Head of caudate nucleus (tissue), 42 donors: Measurements from ENCODE around the gene C1QTNF3.
A peak's percentile ranks its signal among the peaks of the same experiment; 100 is the strongest.
"Not testable (repeated sequence)": the region's sequence is repeated elsewhere in the genome, so short reads cannot be mapped to it uniquely, and the experiment has no call there.

Source experiments
- DNase-seq, 42 donors: peaks; one replicate each; pipeline versions ENCODE4 v3.0.0 to v3.0.0-alpha.2; 2020 to 2021; ENCODE audit warnings: mixed read lengths in 7 of 42
- intact Hi-C: fragments of 100-400 bp; cut with DNase I; formaldehyde crosslinking; loops from one replicate; pipeline ENCODE4 v1.15.0; 2022

The C1QTNF3 gene

GRCh38 chr5:34043099-34043876 is at the start of gene C1QTNF3:
Gene C1QTNF3, minus strand, starts transcription at chr5:34043213. Its CDS starts 88 bp downstream, at chr5:34043125.
- intact Hi-C loops: no loop called here
- DNase-seq: peak in 8 of 42 donors; percentile 4 to 43 (median 18)

GRCh38 chr5:34091039-34091438 is 48.0 kb upstream of the C1QTNF3 start:
- intact Hi-C loops, DNase-seq: not testable (repeated sequence)

- DNase-seq, intact Hi-C loops: not testable (repeated sequence)
Measured at GRCh38 chr5:34089802-34090201, 46.8 kb upstream of the C1QTNF3 start.

GRCh38 chr5:34087728-34088127 is 44.7 kb upstream of the C1QTNF3 start:
- intact Hi-C loops: not testable (repeated sequence)

GRCh38 chr5:34083898-34084297 is 40.9 kb upstream of the C1QTNF3 start:
- intact Hi-C loops, DNase-seq: not testable (repeated sequence)

More at GRCh38 chr5:34087728-34088127, 44.7 kb upstream of the C1QTNF3 start:
- DNase-seq: not testable (repeated sequence)

- DNase-seq, intact Hi-C loops: not testable (repeated sequence)
Measured at GRCh38 chr5:34079505-34079904, 36.5 kb upstream of the C1QTNF3 start.

GRCh38 chr5:34077636-34078035 is 34.6 kb upstream of the C1QTNF3 start:
- not testable (repeated sequence) for DNase-seq

GRCh38 chr5:34076719-34077364 is 33.8 kb upstream of the C1QTNF3 start:
- intact Hi-C loops, DNase-seq: not testable (repeated sequence)

More at GRCh38 chr5:34077636-34078035, 34.6 kb upstream of the C1QTNF3 start:
- intact Hi-C loops: not testable (repeated sequence)

GRCh38 chr5:34074472-34074871 is 31.5 kb upstream of the C1QTNF3 start:
- intact Hi-C loops, DNase-seq: not testable (repeated sequence)

GRCh38 chr5:34074071-34074470 is 31.1 kb upstream of the C1QTNF3 start:
- intact Hi-C loops, DNase-seq: not testable (repeated sequence)

GRCh38 chr5:34070626-34071025 is 27.6 kb upstream of the C1QTNF3 start:
- intact Hi-C loops, DNase-seq: not testable (repeated sequence)

- no peak for DNase-seq
- intact Hi-C loops: no loop called here
Measured at GRCh38 chr5:34064656-34065055, 21.6 kb upstream of the C1QTNF3 start.

- intact Hi-C loops: no loop called here
- no peak for DNase-seq
Measured at GRCh38 chr5:34062419-34062818, 19.4 kb upstream of the C1QTNF3 start.

- intact Hi-C loops: no loop called here
- DNase-seq: no peak
Measured at GRCh38 chr5:34061993-34062392, 19.0 kb upstream of the C1QTNF3 start.

GRCh38 chr5:34059977-34060376 is 17.0 kb upstream of the C1QTNF3 start:
- DNase-seq: no peak
- intact Hi-C loops: no loop called here

- intact Hi-C loops: no loop called here
- DNase-seq: no peak
Measured at GRCh38 chr5:34058532-34058931, 15.5 kb upstream of the C1QTNF3 start.

GRCh38 chr5:34057569-34057968 is 14.6 kb upstream of the C1QTNF3 start:
- no peak for DNase-seq
- intact Hi-C loops: no loop called here

- intact Hi-C loops: no loop called here
- no peak for DNase-seq
Measured at GRCh38 chr5:34057118-34057517, 14.1 kb upstream of the C1QTNF3 start.

- intact Hi-C loops: no loop called here
- no peak for DNase-seq
Measured at GRCh38 chr5:34055667-34056066, 12.7 kb upstream of the C1QTNF3 start.

- intact Hi-C loops: no loop called here
- no peak for DNase-seq
Measured at GRCh38 chr5:34054400-34054729, 11.4 kb upstream of the C1QTNF3 start.
